ENCODE results near the gene ANKLE1.
"Not testable (repeated sequence)": the region's sequence is repeated elsewhere in the genome, so short reads cannot be mapped to it uniquely, and the experiment has no call there.

The ANKLE1 gene

DNA sequence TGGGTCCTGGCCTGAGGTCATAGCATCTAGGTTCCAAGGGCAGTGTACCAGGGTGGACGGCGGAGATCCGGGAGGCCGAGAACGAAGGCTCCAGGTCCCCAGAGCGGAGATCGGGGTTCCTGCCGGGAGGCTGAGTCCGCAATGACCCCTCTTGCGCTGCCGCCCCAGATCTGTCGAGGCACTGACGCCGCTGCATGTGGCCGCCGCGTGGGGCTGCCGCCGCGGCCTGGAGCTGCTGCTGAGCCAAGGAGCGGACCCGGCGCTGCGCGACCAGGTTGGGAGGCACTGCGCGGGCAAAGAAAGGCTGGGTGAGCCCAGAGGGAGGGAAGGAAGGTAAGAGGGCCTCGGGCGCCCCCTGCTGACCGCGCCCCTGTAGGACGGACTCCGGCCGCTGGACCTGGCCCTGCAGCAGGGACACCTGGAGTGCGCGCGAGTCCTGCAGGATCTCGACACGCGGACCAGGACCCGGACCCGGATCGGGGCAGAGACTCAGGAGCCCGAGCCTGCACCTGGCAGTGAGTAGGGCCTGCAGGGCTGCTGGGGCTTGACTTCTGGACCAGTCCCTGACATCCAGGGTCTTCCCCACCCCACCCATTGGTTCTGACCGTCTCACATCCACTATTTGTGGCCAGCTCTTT, 906 bp downstream of the ANKLE1 start:
- DNase-seq (ENCODE audit: low read depth in 2 of 2, low spot score in 1 of 2): peak; percentile 47 to 64

DNA sequence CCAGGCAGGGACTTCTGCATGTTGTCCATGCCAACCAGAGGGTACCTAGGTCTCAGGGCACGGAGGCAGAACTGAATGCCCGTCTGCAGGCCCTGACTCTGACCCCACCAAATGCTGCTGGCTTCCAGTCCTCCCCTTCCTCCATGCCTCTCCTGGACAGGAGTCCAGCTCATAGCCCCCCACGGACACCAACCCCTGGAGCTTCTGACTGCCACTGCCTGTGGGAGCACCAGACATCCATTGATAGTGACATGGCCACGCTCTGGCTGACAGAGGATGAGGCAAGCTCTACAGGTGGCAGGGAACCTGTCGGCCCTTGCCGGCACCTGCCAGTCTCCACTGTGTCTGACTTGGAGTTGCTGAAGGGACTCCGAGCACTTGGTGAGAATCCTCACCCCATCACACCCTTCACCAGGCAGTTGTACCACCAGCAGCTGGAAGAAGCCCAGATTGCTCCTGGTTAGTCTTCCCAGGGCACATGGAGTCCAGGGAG, 1.8 kb downstream of the ANKLE1 start:
- DNase-seq (ENCODE audit: low read depth in 2 of 2, low spot score in 1 of 2): no peak

DNA sequence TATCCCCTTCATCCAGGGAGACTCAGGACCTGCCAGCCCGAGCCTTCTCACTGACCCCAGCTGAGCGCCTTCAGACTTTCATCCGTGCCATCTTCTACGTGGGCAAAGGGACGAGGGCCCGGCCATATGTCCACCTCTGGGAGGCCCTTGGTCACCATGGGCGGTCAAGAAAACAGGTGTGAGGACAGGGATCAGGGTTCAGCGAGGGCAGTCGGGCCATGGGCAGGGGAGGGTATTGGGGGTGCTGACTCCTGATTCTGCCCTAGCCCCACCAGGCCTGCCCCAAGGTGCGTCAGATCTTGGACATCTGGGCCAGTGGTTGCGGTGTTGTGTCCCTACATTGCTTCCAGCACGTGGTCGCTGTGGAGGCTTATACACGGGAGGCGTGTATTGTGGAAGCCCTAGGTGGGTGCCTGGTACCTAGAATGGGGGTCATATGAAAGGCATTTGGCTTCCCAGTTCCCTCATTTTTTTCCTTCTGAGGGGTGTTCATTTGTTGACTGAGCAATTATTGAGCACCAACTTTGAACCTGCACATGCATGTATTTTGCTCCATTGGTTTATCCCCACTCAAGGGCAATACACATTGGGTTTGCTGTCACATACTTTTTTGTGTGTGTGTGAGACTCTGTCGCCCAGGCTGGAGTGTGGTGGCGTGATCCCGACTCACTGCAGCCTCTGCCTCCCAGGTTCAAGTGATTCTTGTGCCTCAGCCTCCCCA, 3.9 kb downstream of the ANKLE1 start:
- DNase-seq (ENCODE audit: low read depth in 2 of 2, low spot score in 1 of 2): no peak

DNA sequence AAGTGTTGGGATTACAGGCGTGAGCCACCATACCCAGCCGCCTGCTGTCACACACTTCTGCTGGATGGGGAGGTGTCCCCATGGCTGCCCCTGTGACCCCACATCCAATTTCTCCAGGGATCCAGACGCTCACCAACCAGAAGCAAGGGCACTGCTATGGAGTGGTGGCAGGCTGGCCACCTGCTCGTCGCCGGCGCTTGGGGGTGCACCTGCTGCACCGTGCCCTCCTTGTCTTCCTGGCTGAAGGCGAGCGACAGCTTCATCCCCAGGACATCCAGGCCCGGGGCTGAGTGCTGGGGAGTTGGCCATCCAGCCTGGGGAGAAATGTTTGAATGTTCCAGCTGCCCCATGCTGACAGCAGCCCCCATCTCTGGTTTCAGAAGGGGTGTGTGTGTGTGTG, 4.6 kb downstream of the ANKLE1 start:
- no peak for DNase-seq (ENCODE audit: low read depth in 2 of 2, low spot score in 1 of 2)

DNA sequence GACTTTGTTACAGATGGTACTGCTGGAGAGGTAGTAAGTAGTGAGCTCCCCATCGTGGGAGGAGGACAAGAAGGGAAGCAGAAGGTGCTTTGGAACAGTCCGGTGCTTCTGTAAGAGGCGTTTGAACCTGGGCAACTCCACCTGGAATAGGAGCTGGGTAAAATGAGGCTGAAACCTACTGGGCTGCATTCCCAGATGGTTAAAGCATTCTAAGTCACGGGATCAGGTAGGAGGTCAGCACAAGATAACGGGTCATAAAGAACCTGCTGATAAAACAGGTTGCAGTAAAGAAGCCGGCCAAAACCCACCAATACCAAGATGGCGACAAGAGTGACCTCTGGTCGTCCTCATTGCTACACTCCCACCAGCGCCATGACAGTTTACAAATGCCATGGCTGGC, 5.1 kb downstream of the ANKLE1 start:
- no peak for DNase-seq (ENCODE audit: low read depth in 2 of 2, low spot score in 1 of 2)

DNA sequence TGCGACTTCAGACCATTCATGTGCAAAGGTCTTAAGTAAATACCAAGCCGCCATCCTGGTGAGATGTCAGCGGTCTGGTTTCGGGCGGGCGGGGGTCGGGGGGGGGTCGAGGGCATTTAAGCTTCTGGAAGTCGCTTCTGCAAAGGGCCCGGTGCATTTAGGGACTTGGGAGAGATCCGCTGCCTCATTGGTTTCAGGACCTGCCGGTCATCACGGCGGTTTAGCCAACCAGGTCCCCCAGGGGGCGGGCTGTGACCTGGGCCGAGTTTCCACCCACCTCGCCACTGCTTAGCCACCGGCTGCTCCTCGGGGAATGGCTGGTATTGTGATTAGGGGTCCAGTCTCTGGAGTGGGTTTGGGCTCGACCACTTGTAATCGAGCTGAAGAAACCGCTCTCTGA, 7.8 kb downstream of the ANKLE1 start:
- no peak for DNase-seq (ENCODE audit: low read depth in 2 of 2, low spot score in 1 of 2)

DNA sequence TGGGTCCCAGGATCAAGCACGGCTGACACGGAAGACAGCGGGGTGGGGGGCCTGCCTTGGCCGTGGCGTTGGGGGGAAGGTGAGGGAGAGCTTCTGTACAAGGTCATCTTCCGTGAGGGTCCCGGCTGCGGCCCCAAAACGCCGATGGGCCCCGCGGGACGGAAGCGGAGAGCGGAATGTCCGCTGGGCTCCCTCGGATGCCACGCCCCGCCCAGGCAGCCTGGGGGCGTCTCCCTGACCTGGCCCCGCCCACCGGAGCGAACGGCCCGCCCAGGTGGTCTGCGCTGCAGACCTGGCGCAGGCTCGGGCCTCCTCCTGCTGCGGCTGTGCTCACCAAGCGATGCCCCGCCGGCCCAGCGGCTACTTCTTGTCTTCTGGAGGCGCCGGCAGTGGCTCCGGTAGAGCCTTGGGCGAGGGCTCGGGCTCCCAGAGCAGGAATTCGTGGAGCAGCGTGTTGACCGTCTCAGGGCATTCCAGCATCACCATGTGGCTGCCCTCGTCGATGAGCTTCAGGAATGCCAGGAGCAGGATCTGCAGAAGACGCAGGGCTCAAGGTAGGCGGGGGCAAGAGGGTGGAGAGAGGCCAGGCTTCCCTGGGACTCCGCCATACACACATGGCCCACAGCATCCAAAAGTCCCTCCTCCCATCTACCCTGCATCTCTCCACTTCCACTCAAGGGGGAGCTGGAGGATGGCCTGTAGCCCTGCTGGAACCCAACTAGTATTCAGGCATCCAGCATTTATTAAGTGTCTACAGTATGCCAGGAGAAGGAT, 10.8 kb downstream of the ANKLE1 start:
- peak; percentile 53 for DNase-seq (ENCODE audit: low read depth in 2 of 2, low spot score in 1 of 2)

DNA sequence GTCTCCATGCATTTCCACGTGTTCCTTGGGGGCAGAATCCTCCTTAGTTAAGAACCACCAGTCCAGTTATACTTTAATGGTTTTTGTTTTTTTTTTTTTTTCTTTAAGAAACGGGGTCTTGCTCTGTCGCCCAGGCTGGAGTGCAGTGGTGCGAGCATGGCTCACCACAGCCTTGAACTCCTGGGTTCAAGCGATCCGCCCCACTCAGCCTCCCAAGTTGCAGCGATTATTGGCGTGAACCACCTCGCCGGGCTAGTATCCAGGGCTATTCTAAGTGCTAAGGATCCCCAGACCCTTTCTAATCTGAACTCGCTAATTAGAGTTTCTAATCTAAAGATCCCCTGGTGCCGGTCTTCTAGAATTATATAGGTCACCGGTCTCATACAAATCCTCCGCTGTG, 11.9 kb downstream of the ANKLE1 start:
- DNase-seq (ENCODE audit: low read depth in 2 of 2, low spot score in 1 of 2): no peak

DNA sequence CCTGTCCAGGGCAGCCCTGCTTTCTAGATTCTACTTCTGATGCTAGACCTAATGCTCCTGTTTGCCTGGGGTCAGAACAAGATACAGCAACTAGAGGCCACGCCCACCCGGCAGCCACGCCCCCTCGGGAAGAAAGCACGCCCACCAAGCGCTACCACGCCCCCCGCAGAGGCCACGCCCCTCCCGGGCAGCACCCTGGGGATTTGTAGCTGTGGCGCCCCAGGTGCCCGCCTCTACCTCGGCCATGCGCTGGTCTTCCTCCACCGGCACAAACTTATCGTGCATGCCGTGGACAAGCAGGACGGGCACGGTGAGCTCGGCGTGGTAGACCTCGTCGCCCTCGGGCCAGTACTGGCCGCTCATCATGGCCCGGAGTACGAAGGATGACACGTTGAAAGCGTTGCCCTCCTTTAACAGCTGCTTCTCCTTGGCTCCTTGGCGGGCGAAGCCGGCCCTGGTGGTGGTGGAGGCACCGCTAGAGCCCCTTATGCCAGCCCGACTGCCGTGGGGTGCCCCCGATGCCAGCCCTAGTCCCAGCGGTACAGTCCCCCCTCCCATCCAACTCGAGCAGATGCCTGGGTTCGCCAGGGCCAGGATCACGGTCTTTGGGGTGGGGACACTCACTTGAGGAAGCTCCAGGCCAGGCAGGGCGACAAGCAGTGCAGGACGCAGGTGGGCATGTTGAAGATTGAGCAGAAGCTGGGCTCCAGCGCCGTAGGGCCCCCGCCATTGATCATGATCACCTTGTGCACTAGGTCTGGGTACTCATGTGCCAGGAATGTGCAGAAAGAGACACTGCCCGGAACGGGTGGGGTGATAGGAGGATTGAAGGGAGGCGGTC, 12.6 kb downstream of the ANKLE1 start:
- no peak for DNase-seq (ENCODE audit: low read depth in 2 of 2, low spot score in 1 of 2)

DNA sequence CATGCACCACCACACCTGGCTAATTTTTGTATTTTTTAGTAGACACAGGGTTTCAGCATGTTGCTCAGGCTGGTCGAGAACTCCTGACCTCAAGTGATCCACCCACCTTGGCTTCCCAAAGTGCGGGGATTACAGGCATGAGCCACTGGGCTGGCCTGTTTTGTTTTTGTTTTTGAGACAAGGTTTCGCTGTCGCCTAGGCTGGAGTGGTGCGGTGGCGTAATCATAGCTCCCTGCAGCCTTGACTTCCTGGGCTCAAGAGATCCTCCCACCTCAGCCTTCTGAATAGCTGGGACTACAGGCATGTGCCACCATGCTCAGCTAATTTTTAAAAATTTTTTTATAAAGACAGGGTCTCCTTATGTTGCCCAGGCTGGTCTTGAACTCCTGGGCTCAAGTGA, 13.8 kb downstream of the ANKLE1 start:
- not testable (repeated sequence) for DNase-seq (ENCODE audit: low read depth in 2 of 2, low spot score in 1 of 2)

DNA sequence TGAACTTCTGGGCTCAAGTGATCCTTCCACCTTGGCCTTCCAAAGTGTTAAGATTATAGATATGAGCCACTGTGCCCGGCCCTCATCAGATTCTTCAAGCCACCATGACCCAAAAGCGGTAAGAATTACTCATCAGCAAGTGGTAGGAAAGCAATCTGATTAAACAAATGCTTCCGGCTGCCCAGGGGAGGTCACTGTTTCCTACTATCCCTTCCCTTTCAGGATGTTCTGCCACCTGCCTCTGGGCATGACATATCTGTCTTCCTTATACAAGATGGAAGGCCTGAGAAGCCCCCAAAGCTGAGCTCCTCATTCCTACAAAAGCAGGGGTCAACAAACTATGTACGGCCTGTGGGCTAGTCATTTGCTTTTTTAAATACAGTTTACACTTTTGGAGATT, 14.6 kb downstream of the ANKLE1 start:
- no peak for DNase-seq (ENCODE audit: low read depth in 2 of 2, low spot score in 1 of 2)

DNA sequence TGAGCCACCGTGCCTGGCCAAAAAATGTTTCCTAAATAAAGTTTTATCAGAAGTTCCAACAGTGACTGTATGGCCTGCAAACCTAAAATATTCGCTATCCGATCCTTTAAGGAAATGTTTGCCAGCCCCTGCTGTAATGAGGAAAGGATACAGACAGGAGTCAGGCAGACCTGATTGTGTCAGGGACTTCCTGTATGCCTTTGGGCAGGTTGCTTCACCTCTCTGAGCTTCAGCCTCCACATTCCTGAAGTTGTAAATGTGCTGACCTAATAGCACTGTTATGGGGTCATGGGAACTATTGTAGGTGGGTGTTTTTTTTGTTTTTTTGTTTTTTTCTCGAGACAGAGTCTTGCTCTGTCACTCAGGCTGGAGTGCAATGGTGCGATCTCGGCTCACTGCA, 15.3 kb downstream of the ANKLE1 start:
- no peak for DNase-seq (ENCODE audit: low read depth in 2 of 2, low spot score in 1 of 2)

DNA sequence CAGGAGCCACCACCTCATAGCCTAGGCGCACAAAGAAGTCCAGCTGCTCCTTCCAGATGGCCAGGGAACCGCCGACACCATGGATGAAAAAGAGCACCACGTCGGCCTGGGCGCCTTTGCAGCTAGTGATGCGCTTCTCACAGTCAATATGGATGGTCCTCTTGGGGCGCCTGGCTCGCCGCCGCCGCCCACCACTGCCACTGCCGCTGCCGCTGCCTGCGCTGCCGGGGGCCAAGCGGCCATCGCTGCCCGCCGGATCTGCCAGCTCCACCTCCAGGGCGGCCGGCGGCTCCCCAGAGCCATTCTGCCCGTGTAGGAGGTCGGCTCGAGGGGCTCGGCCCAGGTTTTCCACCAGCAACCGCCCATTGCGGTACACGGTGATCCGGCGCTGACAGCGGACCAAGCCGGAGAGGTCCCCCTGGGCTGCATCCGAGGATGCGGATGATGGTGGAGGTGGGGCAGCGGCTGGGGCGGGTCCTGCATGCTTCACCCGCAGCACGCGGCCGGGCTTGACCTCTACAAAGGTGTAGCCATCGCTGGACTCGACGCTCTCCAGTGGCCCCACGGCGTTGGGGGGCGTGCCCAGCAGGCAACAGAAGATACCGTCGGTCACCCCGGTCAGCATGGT, 19.4 kb downstream of the ANKLE1 start:
- no peak for DNase-seq (ENCODE audit: low read depth in 2 of 2, low spot score in 1 of 2)

DNA sequence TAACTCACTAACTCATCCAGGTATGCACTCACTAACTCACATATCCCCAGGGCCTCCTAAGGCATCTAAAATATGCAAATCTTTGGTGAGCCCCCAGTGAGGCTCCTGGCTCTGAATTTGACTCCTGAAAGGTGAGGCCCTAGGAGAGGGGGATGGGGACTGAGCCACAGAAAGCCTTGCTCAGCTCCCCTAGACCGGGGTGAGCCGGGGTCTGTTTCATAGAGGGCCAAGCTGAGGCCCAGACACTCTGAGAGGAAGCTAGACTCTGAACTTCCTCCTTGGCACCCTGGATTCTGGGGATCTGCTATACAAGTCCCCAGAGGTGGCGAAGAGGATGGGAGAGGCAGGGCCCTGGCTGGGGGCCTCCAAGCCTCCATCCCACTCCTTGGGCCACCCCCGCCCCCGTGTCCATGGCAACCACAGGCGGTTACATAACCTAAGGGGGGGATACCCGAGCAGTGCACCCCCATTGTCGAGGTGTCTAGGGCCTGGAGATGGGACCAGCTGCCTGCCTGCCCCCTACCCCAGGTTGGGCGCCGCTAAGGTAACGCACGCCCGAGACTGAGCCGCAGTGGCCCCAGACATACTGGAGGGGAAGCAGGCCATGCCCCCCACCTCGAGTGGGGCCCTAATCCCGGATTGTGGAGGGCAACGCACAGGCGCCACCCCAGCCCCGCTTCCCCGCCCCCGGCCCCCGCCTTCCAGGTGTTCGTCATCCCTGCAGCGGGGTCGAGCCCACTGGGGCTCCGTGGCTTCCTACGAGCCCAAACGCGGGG, 20.9 kb downstream of the ANKLE1 start:
- DNase-seq (ENCODE audit: low read depth in 2 of 2, low spot score in 1 of 2): no peak

DNA sequence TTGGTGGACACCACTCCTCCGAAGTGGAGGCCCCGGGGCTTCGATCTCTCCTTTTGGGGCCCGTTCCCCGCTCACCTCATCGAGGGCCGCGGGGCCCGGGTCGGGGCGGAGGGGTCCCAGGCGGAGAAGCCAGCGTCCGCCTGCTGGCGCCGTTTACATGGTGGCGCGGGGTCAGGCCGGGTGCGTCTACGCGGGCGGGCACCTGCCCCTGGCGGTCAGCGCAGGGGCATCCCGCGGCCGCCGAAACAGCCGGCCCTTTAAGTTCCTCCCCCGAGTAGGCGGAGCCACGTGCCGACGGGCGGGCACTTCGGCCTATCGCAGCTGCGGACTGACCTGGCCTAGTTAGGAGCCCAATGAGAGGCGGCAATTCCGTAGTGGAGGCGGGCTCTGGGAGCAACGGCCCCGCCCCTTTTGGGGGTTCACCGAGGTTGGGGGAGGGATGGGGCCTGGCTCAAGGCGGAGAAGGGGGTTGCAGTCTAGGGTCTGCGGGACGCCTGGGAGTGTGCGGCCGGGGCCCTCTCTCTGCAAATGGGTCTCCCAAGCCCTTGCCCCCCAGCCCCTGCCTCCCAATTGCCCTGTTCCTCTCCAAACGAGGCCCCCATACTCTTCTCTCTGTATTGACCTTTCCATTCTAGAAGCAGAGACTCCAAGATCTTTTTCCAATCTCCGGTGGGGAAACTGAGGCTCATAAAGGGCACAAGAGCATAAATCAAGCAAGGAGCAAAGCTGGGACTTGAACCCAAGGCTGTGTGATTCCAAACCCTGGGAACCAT, 21.7 kb downstream of the ANKLE1 start, which contains the start of gene ABHD8:
ABHD8 (minus strand) TSS at position 259 of the 773 bp plus-strand sequence. CDS start 1,809 bp downstream, outside the sequence.
- peak; percentile 79 to 85 for DNase-seq (ENCODE audit: low read depth in 2 of 2, low spot score in 1 of 2)

DNA sequence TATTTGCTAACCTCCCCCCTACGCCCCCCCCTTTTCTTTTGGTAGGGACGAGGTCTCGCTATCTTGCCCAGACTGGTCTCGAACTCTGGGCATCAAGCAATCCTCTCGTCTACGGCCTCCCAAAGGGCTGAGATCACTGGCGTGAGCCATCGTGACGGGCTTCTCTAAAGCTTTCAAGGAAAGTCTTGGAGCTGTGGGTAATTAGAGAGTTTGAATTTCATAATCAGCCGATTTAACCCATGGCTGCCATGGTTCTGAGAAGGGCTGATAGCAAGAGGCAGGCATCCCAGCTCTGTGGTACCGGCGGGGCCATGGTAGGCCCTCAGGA, 22.2 kb downstream of the ANKLE1 start:
- no peak for DNase-seq (ENCODE audit: low read depth in 2 of 2, low spot score in 1 of 2)

DNA sequence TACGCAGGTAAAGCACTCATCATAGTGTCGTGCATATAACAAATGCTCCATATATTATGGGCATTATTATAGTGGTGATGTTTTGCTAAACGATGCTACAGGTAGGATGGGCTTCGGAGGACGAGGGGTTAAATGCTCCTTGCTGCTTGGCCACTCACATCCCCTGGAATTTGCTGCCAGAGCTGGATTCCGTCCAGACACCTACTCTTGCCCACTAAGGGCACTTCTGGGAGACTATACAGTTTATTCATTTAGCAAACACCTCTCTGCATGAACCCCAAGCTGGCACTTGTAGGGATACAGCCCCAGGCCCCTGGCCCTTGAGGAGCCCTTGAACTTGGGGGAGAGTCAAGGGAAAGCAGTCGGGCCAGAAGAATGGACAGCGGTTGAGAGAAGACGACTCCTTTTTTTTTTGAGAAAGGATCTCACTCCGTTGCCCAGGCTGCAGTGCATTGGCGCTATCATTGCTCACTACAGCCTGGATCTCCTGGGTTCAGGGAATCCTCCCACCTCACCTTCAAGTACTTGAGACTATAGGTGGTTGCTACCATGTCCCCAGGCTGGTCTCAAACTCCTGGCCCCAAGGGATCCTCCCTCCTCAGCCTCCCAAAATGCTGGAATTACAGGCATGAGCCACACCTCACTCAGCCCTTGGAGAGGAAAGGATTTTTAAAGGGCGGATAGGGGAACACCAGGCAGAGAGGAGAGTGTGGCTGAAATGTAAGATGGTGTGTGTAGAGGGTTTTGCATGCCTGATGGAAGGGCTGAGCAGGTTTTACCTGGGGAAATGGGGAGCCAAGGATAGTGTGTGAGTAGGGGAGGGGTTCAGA, 22.9 kb downstream of the ANKLE1 start:
- DNase-seq (ENCODE audit: low read depth in 2 of 2, low spot score in 1 of 2): no peak

DNA sequence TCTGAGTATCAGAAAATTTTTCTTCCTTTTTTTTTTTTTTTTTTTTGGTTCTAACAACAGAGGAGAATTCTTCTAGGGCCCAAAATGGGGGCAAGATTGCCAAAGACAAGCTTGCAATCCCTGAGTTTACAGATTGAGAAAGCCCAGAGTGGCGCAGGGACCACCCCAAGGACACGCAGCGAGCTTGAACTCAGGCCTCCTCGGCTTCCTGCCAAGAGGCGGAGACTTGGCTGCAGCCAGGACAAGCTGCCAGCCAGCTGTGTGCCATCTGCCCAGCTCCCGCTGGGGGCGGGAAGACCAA, 23.5 kb downstream of the ANKLE1 start:
- no peak for DNase-seq (ENCODE audit: low read depth in 2 of 2, low spot score in 1 of 2)
